ENCODE data around the gene KIAA0513.

DNA sequence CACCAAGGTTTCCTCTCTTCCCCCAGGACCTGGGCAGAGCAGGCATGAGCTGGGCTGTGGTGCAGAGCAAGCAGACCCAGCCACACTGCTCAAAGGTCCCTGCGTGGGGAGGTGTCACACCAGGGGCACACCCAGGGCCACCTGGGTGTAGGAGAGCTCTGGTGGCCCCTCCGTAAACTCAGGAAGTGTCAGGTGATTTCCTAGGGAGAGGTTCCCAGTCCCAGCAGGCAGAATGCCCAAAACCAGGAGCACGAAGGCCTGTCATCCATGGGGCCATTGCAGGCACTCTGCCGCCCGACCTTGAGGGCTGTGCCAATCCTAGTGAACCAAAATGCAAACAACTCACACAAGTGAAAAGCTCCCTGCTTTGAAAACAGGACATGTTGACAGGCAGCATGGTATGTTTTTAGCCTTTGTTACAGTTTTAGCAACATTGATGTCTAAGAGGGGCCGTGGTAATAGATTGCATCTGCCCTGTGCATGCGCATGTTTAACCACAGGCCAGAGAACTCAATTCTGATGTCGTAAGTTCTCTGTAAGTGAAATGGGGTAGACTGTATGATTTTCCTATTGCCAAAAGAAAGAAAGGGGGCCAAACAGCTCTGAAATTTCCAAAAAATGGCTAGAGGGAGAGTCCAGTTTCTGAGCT is 63.4 kb downstream of the KIAA0513 start:
- TF ChIP-seq, protein P1, sequence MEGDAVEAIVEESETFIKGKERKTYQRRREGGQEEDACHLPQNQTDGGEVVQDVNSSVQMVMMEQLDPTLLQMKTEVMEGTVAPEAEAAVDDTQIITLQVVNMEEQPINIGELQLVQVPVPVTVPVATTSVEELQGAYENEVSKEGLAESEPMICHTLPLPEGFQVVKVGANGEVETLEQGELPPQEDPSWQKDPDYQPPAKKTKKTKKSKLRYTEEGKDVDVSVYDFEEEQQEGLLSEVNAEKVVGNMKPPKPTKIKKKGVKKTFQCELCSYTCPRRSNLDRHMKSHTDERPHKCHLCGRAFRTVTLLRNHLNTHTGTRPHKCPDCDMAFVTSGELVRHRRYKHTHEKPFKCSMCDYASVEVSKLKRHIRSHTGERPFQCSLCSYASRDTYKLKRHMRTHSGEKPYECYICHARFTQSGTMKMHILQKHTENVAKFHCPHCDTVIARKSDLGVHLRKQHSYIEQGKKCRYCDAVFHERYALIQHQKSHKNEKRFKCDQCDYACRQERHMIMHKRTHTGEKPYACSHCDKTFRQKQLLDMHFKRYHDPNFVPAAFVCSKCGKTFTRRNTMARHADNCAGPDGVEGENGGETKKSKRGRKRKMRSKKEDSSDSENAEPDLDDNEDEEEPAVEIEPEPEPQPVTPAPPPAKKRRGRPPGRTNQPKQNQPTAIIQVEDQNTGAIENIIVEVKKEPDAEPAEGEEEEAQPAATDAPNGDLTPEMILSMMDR (IDR thresholded peaks at IDR 0.05; ENCODE audit: insufficient read depth, low read length): no peak
- no peak for TF ChIP-seq POLR2AphosphoS5 (IDR thresholded peaks at IDR 0.05; ENCODE audit: low read depth)
- TF ChIP-seq, protein P2, sequence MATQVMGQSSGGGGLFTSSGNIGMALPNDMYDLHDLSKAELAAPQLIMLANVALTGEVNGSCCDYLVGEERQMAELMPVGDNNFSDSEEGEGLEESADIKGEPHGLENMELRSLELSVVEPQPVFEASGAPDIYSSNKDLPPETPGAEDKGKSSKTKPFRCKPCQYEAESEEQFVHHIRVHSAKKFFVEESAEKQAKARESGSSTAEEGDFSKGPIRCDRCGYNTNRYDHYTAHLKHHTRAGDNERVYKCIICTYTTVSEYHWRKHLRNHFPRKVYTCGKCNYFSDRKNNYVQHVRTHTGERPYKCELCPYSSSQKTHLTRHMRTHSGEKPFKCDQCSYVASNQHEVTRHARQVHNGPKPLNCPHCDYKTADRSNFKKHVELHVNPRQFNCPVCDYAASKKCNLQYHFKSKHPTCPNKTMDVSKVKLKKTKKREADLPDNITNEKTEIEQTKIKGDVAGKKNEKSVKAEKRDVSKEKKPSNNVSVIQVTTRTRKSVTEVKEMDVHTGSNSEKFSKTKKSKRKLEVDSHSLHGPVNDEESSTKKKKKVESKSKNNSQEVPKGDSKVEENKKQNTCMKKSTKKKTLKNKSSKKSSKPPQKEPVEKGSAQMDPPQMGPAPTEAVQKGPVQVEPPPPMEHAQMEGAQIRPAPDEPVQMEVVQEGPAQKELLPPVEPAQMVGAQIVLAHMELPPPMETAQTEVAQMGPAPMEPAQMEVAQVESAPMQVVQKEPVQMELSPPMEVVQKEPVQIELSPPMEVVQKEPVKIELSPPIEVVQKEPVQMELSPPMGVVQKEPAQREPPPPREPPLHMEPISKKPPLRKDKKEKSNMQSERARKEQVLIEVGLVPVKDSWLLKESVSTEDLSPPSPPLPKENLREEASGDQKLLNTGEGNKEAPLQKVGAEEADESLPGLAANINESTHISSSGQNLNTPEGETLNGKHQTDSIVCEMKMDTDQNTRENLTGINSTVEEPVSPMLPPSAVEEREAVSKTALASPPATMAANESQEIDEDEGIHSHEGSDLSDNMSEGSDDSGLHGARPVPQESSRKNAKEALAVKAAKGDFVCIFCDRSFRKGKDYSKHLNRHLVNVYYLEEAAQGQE (IDR thresholded peaks at IDR 0.05; ENCODE audit: insufficient replicate concordance, low read depth): no peak
- no peak for TF ChIP-seq GABPA (IDR thresholded peaks at IDR 0.05; ENCODE audit: low read depth)
